Stimulated activated naive B cell treated with anti-CD40 and anti-IgM and Interleukin-4, amounts not matched to agents 10 μg/mL and 1 μg/mL and 100 μg/mL, for 72 hours (primary cell): Measurements from ENCODE around the gene AMACR.
A peak's percentile ranks its signal among the peaks of the same experiment; 100 is the strongest.

Experiments used
- ATAC-seq, 2 donors: fragments of 150-1000 bp; cut with Tn5 transposase; replicated peaks; 2 replicates each; pipeline ENCODE4 v1.10.0; 2021; ENCODE audit warnings: moderate library complexity in 1 of 2
- DNase-seq: peaks from one replicate; pipeline ENCODE4 v3.0.0; 2021
- H3K27ac Mint-ChIP-seq: one replicate; pipeline ENCODE4 v1.8.0; 2022; ENCODE audit warnings: mild to moderate bottlenecking, mixed read lengths
- H3K27me3 Mint-ChIP-seq, 2 donors: one replicate each; pipeline ENCODE4 v1.8.0; 2022; ENCODE audit warnings: mixed read lengths in 2 of 2
- H3K36me3 Mint-ChIP-seq, 2 donors: one replicate each; pipeline ENCODE4 v1.8.0; 2022; ENCODE audit warnings: mixed read lengths in 2 of 2, mild to moderate bottlenecking in 1 of 2
- H3K4me1 Mint-ChIP-seq, 2 donors: one replicate each; pipeline ENCODE4 v1.8.0; 2022; ENCODE audit warnings: mixed read lengths in 2 of 2, mild to moderate bottlenecking in 1 of 2
- H3K4me3 Mint-ChIP-seq, 2 donors: one replicate each; pipeline ENCODE4 v1.8.0; 2022; ENCODE audit warnings: mild to moderate bottlenecking in 2 of 2, mixed read lengths in 2 of 2, moderate library complexity in 1 of 2
- H3K9me3 Mint-ChIP-seq, 2 donors: one replicate each; pipeline ENCODE4 v1.8.0; 2022; ENCODE audit warnings: mixed read lengths in 2 of 2, mild to moderate bottlenecking in 1 of 2

Gene AMACR

GRCh38 chr5:34007621-34008600, at the start of gene AMACR:
TSS of gene AMACR (minus strand) at chr5:34008050. CDS start at chr5:34008019, 31 bp downstream.
- peak; percentile 85 for DNase-seq
- peak; percentile 91 to 93 for ATAC-seq
- Mint-ChIP-seq H3K27me3 (peaks cover 0 to 9% of the 10 kb centered on the region in 2 donors), H3K4me1 (peaks cover 6 to 21% of the 10 kb centered on the region in 2 donors), H3K4me3 (peak within 1 kb of the TSS; percentile 83 to 97), H3K9me3 (no peaks in the 10 kb centered on the region), H3K36me3 (peaks cover 12 to 15% of the 10 kb centered on the region in 2 donors), H3K27ac (peak within 1 kb of the TSS; percentile 95)

- no peaks in the 10 kb centered on the region for H3K4me1 Mint-ChIP-seq
- H3K27ac Mint-ChIP-seq, result no peak overlapping the region
- peaks cover 0 to 3% of the 10 kb centered on the region in 2 donors for H3K9me3 Mint-ChIP-seq
- DNase-seq, result no peak
- no peak overlapping the region for H3K4me3 Mint-ChIP-seq
- H3K36me3 Mint-ChIP-seq, result peaks cover 22 to 37% of the 10 kb centered on the region in 2 donors
- no peaks in the 10 kb centered on the region for H3K27me3 Mint-ChIP-seq
- no peak for ATAC-seq
Measured at GRCh38 chr5:34057569-34057968, 49.7 kb upstream of the AMACR start.

GRCh38 chr5:34057118-34057517, 49.3 kb upstream of the AMACR start:
- DNase-seq (no peak), ATAC-seq (no peak)
- H3K4me3 Mint-ChIP-seq, result no peak overlapping the region
- H3K27ac Mint-ChIP-seq, result no peak overlapping the region
- peaks cover 18 to 33% of the 10 kb centered on the region in 2 donors for H3K36me3 Mint-ChIP-seq
- H3K4me1 Mint-ChIP-seq, result no peaks in the 10 kb centered on the region
- no peaks in the 10 kb centered on the region for H3K27me3 Mint-ChIP-seq
- peaks cover 0 to 3% of the 10 kb centered on the region in 2 donors for H3K9me3 Mint-ChIP-seq

GRCh38 chr5:34055667-34056066, 47.8 kb upstream of the AMACR start:
- peaks cover 11 to 31% of the 10 kb centered on the region in 2 donors for H3K36me3 Mint-ChIP-seq
- no peaks in the 10 kb centered on the region for H3K4me1 Mint-ChIP-seq
- no peak overlapping the region for H3K27ac Mint-ChIP-seq
- no peaks in the 10 kb centered on the region for H3K9me3 Mint-ChIP-seq
- ATAC-seq (no peak), DNase-seq (no peak)
- no peaks in the 10 kb centered on the region for H3K27me3 Mint-ChIP-seq
- no peak overlapping the region for H3K4me3 Mint-ChIP-seq

- H3K9me3 Mint-ChIP-seq, result no peaks in the 10 kb centered on the region
- peaks cover 19 to 35% of the 10 kb centered on the region in 2 donors for H3K36me3 Mint-ChIP-seq
- ATAC-seq (no peak), DNase-seq (no peak)
- H3K27me3 Mint-ChIP-seq, result no peaks in the 10 kb centered on the region
- H3K27ac Mint-ChIP-seq, result no peak overlapping the region
- H3K4me3 Mint-ChIP-seq, result no peak overlapping the region
- H3K4me1 Mint-ChIP-seq, result no peaks in the 10 kb centered on the region
Measured at GRCh38 chr5:34054400-34054729, 46.5 kb upstream of the AMACR start.

GRCh38 chr5:34053571-34054399, 45.9 kb upstream of the AMACR start:
- Mint-ChIP-seq H3K36me3 (peaks cover 19 to 32% of the 10 kb centered on the region in 2 donors), H3K4me1 (no peaks in the 10 kb centered on the region), H3K27me3 (no peaks in the 10 kb centered on the region), H3K4me3 (no peak overlapping the region), H3K9me3 (no peaks in the 10 kb centered on the region), H3K27ac (no peak overlapping the region)
- DNase-seq (no peak), ATAC-seq (no peak)

- Mint-ChIP-seq H3K27ac (no peak overlapping the region), H3K36me3 (peaks cover 17 to 30% of the 10 kb centered on the region in 2 donors), H3K4me3 (no peak overlapping the region), H3K4me1 (peaks cover 0 to under 1% of the 10 kb centered on the region in 2 donors), H3K27me3 (no peaks in the 10 kb centered on the region), H3K9me3 (no peaks in the 10 kb centered on the region)
- DNase-seq (no peak), ATAC-seq (no peak)
Measured at GRCh38 chr5:34053133-34053532, 45.3 kb upstream of the AMACR start.

- no peak overlapping the region for H3K4me3 Mint-ChIP-seq
- peaks cover 0 to 2% of the 10 kb centered on the region in 2 donors for H3K4me1 Mint-ChIP-seq
- no peaks in the 10 kb centered on the region for H3K27me3 Mint-ChIP-seq
- no peak overlapping the region for H3K27ac Mint-ChIP-seq
- H3K36me3 Mint-ChIP-seq, result peaks cover 16 to 30% of the 10 kb centered on the region in 2 donors
- H3K9me3 Mint-ChIP-seq, result no peaks in the 10 kb centered on the region
- no peak for DNase-seq
- ATAC-seq, result no peak
Measured at GRCh38 chr5:34051374-34051980, 43.6 kb upstream of the AMACR start.

- Mint-ChIP-seq H3K9me3 (no peaks in the 10 kb centered on the region), H3K4me1 (peaks cover 5 to 9% of the 10 kb centered on the region in 2 donors), H3K27me3 (no peaks in the 10 kb centered on the region), H3K4me3 (no peak overlapping the region), H3K27ac (no peak overlapping the region), H3K36me3 (peaks cover 16 to 27% of the 10 kb centered on the region in 2 donors)
- DNase-seq (no peak), ATAC-seq (no peak)
Measured at GRCh38 chr5:34047774-34048572, 40.1 kb upstream of the AMACR start.

- Mint-ChIP-seq H3K4me1 (peaks cover 13 to 17% of the 10 kb centered on the region in 2 donors), H3K27me3 (no peaks in the 10 kb centered on the region), H3K27ac (no peak overlapping the region), H3K36me3 (peaks cover 16 to 27% of the 10 kb centered on the region in 2 donors), H3K9me3 (no peaks in the 10 kb centered on the region), H3K4me3 (no peak overlapping the region)
- ATAC-seq (no peak), DNase-seq (no peak)
Measured at GRCh38 chr5:34047143-34047542, 39.3 kb upstream of the AMACR start.

GRCh38 chr5:34045996-34046395, 38.1 kb upstream of the AMACR start:
- H3K27me3 Mint-ChIP-seq, result no peaks in the 10 kb centered on the region
- H3K4me1 Mint-ChIP-seq, result peaks cover 13 to 23% of the 10 kb centered on the region in 2 donors
- ATAC-seq, result no peak
- no peaks in the 10 kb centered on the region for H3K9me3 Mint-ChIP-seq
- no peak for DNase-seq
- no peak overlapping the region for H3K27ac Mint-ChIP-seq
- H3K36me3 Mint-ChIP-seq, result peaks cover 12 to 18% of the 10 kb centered on the region in 2 donors
- H3K4me3 Mint-ChIP-seq, result no peak overlapping the region

GRCh38 chr5:34045023-34045422, 37.2 kb upstream of the AMACR start:
- peaks cover 4 to 13% of the 10 kb centered on the region in 2 donors for H3K36me3 Mint-ChIP-seq
- no peak overlapping the region for H3K27ac Mint-ChIP-seq
- ATAC-seq (no peak), DNase-seq (no peak)
- H3K4me1 Mint-ChIP-seq, result peaks cover 13 to 25% of the 10 kb centered on the region in 2 donors
- H3K9me3 Mint-ChIP-seq, result no peaks in the 10 kb centered on the region
- no peak overlapping the region for H3K4me3 Mint-ChIP-seq
- H3K27me3 Mint-ChIP-seq, result no peaks in the 10 kb centered on the region

- Mint-ChIP-seq H3K4me1 (peaks cover 13 to 25% of the 10 kb centered on the region in 2 donors), H3K4me3 (no peak within 1 kb of the TSS), H3K27ac (peak within 1 kb of the TSS; percentile 33), H3K9me3 (no peaks in the 10 kb centered on the region), H3K27me3 (no peaks in the 10 kb centered on the region), H3K36me3 (peaks cover 1 to 7% of the 10 kb centered on the region in 2 donors)
- no peak for ATAC-seq
- DNase-seq, result no peak
Measured at GRCh38 chr5:34043099-34043876, 35.4 kb upstream of the AMACR start, which contains the start of gene C1QTNF3. TSS of gene C1QTNF3 (minus strand) at chr5:34043213. CDS start at chr5:34043125, 88 bp downstream.
